IMR-90 (cell line): ENCODE data around the gene CFAP299. TPM values are rescaled to one million over a fixed set of nuclear protein-coding genes. Genes with fewer than 3 reads are reported as not detected.

Experiments
- ATAC-seq: fragments of 200-7000 bp; cut with Tn5 transposase; 2 replicates; pipeline ENCODE4 v1.9.1; 2020; ENCODE audit warnings: low read depth, mild to moderate bottlenecking, moderate library complexity
- BruUV-seq: library from RNA; stranded (reverse); fragments of 400-500 nt; replicated peaks from 2 replicates; lab custom pipeline; 2021; lab: Mats Ljungman, UMichigan
- CTCF ChIA-PET: fragments of 300-600 bp; formaldehyde crosslinking; extraction: SDS; loops from one replicate; lab custom pipeline; 2021; ENCODE audit warnings: antibody characterized with exemption; lab: Yijun Ruan, JAX
- POLR2A ChIA-PET: fragments of 300-600 bp; sonication (Branson Sonifier 250); formaldehyde crosslinking; loops from one replicate; lab custom pipeline; 2022; ENCODE audit warnings: antibody characterized with exemption; ENCODE audit not compliant: unreplicated experiment; lab: Charles Lee
- DNase-seq: peaks from one replicate; pipeline ENCODE4 v3.0.0; 2013
- H2AFZ ChIP-seq: replicated peaks from 2 replicates; pipeline ENCODE3; 2013; ENCODE audit warnings: low read length, mild to moderate bottlenecking; ENCODE audit not compliant: poor library complexity
- H2AK5ac ChIP-seq: 2 replicates; pipeline ENCODE4 v1.6.1; 2013; ENCODE audit warnings: low read depth, low read length, inconsistent platforms
- H2AK9ac ChIP-seq: replicated peaks from 2 replicates; pipeline ENCODE3; 2013; ENCODE audit warnings: mild to moderate bottlenecking, low read depth, low read length, moderate library complexity; ENCODE audit not compliant: poor library complexity
- H2BK120ac ChIP-seq: 2 replicates; pipeline ENCODE4 v1.6.1; 2013; ENCODE audit warnings: low read depth, low read length, inconsistent platforms
- H2BK15ac ChIP-seq: 3 replicates; pipeline ENCODE4 v1.6.1; 2013; ENCODE audit warnings: low read depth, low read length, inconsistent platforms
- H2BK20ac ChIP-seq: 2 replicates; pipeline ENCODE4 v1.6.1; 2013; ENCODE audit warnings: low read depth, mild to moderate bottlenecking, inconsistent platforms, low read length, moderate library complexity
- H2BK5ac ChIP-seq: 2 replicates; pipeline ENCODE4 v1.6.1; 2013; ENCODE audit warnings: mild to moderate bottlenecking, low read depth, low read length, inconsistent platforms; ENCODE audit not compliant: poor library complexity, severe bottlenecking
- H3K14ac ChIP-seq: replicated peaks from 2 replicates; pipeline ENCODE4 v1.6.1; 2013; ENCODE audit warnings: low read depth, low read length, inconsistent platforms
- H3K18ac ChIP-seq: 2 replicates; pipeline ENCODE4 v1.6.1; 2013; ENCODE audit warnings: low read depth, low read length, control low read depth
- H3K23ac ChIP-seq: 2 replicates; pipeline ENCODE4 v1.6.1; 2013; ENCODE audit warnings: low read depth, low read length, inconsistent platforms
- H3K27ac ChIP-seq: 2 replicates; pipeline ENCODE4 v1.5.1; 2013; ENCODE audit warnings: mild to moderate bottlenecking, control low read depth, low read length; ENCODE audit not compliant: insufficient read depth
- H3K27me3 ChIP-seq: 2 replicates; pipeline ENCODE4 v1.6.1; 2013; ENCODE audit warnings: low read length; ENCODE audit not compliant: control insufficient read depth, insufficient read depth
- H3K36me3 ChIP-seq: 2 replicates; pipeline ENCODE4 v1.6.1; 2013; ENCODE audit warnings: low read length, mixed read lengths; ENCODE audit not compliant: control insufficient read depth, insufficient read depth
- H3K4ac ChIP-seq: 2 replicates; pipeline ENCODE4 v1.6.1; 2013; ENCODE audit warnings: low read depth, low read length, inconsistent platforms
- H3K4me1 ChIP-seq: 2 replicates; pipeline ENCODE4 v1.6.1; 2013; ENCODE audit warnings: low read length, mixed read lengths; ENCODE audit not compliant: control insufficient read depth, insufficient read depth
- H3K4me2 ChIP-seq: 2 replicates; pipeline ENCODE4 v1.6.1; 2013; ENCODE audit warnings: low read depth, mild to moderate bottlenecking, control low read depth, low read length, moderate library complexity
- H3K4me3 ChIP-seq: 2 replicates; pipeline ENCODE4 v1.5.1; 2013; ENCODE audit warnings: low read depth, mild to moderate bottlenecking, control low read depth, low read length, moderate library complexity; ENCODE audit not compliant: insufficient read depth
- H3K56ac ChIP-seq: 2 replicates; pipeline ENCODE4 v1.6.1; 2013; ENCODE audit warnings: low read length, inconsistent platforms; ENCODE audit not compliant: insufficient read depth; ENCODE audit errors: extremely low read depth
- H3K79me1 ChIP-seq, 2 experiments: 2 replicates each; pipeline ENCODE4 v1.6.1; 2013; ENCODE audit warnings: low read length in 2 of 2, inconsistent platforms in 1 of 2, low read depth in 1 of 2
- H3K9ac ChIP-seq: 2 replicates; pipeline ENCODE4 v1.6.1; 2013; ENCODE audit warnings: low read depth, low read length, control low read depth
- H3K9me1 ChIP-seq: 2 replicates; pipeline ENCODE4 v1.6.1; 2013; ENCODE audit warnings: low read length, inconsistent platforms; ENCODE audit not compliant: insufficient read depth
- H3K9me3 ChIP-seq: 2 replicates; pipeline ENCODE4 v1.6.1; 2013; ENCODE audit warnings: low read length; ENCODE audit not compliant: control insufficient read depth, insufficient read depth
- H4K20me1 ChIP-seq: 2 replicates; pipeline ENCODE4 v1.6.1; 2013; ENCODE audit warnings: low read length, inconsistent platforms; ENCODE audit not compliant: insufficient read depth
- H4K5ac ChIP-seq: 2 replicates; pipeline ENCODE4 v1.6.1; 2013; ENCODE audit warnings: mild to moderate bottlenecking, low read depth, low read length, control low read depth
- H4K8ac ChIP-seq, 2 experiments: 2 replicates each; pipeline ENCODE4 v1.6.1; 2013; ENCODE audit warnings: low read depth in 2 of 2, low read length in 2 of 2, control low read depth in 1 of 2, inconsistent platforms in 1 of 2
- H4K91ac ChIP-seq: 2 replicates; pipeline ENCODE4 v1.6.1; 2013; ENCODE audit warnings: low read depth, low read length, inconsistent platforms; ENCODE audit not compliant: insufficient read depth
- BHLHE40 ChIP-seq: fragments of 150-350 bp; IDR thresholded peaks from 2 replicates; pipeline ENCODE4 v1.6.1; 2016; ENCODE audit warnings: mild to moderate bottlenecking, low read depth, low read length
- CEBPB ChIP-seq: IDR thresholded peaks from 2 replicates; pipeline ENCODE4 v1.6.1; 2012; ENCODE audit warnings: low read depth, low read length, improper control_type of control experiment
- CHD1 ChIP-seq: IDR thresholded peaks from 2 replicates; pipeline ENCODE4 v1.6.1; 2012; ENCODE audit warnings: low read depth, low read length, improper control_type of control experiment
- FOS ChIP-seq: fragments of 150-350 bp; IDR thresholded peaks from 2 replicates; pipeline ENCODE4 v1.6.1; 2016; ENCODE audit warnings: low read depth, low read length
- MAFK ChIP-seq: IDR thresholded peaks from 2 replicates; pipeline ENCODE4 v1.6.1; 2012; ENCODE audit warnings: low read depth, low read length, improper control_type of control experiment
- MAZ ChIP-seq: IDR thresholded peaks from 2 replicates; pipeline ENCODE4 v1.6.1; 2012; ENCODE audit warnings: low read depth, mild to moderate bottlenecking, low read length, improper control_type of control experiment, moderate library complexity, borderline replicate concordance
- MXI1 ChIP-seq: IDR thresholded peaks from 2 replicates; pipeline ENCODE4 v1.6.1; 2012; ENCODE audit warnings: low read depth, mild to moderate bottlenecking, low read length, moderate library complexity, borderline replicate concordance
- NFE2L2 ChIP-seq: fragments of 150-350 bp; IDR thresholded peaks from 2 replicates; pipeline ENCODE4 v1.6.1; 2016; ENCODE audit warnings: low read depth, mild to moderate bottlenecking, low read length
- POLR2A ChIP-seq: IDR thresholded peaks from 2 replicates; pipeline ENCODE4 v1.6.1; 2012; ENCODE audit warnings: mild to moderate bottlenecking, low read depth, low read length
- RAD21 ChIP-seq: IDR thresholded peaks from 2 replicates; pipeline ENCODE4 v1.6.1; 2012; ENCODE audit warnings: low read length, improper control_type of control experiment
- RCOR1 ChIP-seq: IDR thresholded peaks from 2 replicates; pipeline ENCODE4 v1.6.1; 2012; ENCODE audit warnings: mild to moderate bottlenecking, low read length, improper control_type of control experiment; ENCODE audit not compliant: insufficient replicate concordance
- RFX5 ChIP-seq: IDR thresholded peaks from 2 replicates; pipeline ENCODE4 v1.8.0; 2012; ENCODE audit warnings: low read depth, mild to moderate bottlenecking, low read length, moderate library complexity
- SMC3 ChIP-seq: fragments of 150-350 bp; IDR thresholded peaks from 2 replicates; pipeline ENCODE4 v1.6.1; 2016; ENCODE audit warnings: low read depth, mild to moderate bottlenecking, antibody characterized with exemption, low read length, moderate library complexity
- WGBS, 2 experiments: methylation state at CpG; one replicate each; pipeline versions ENCODE4 v1.1.5 to v1.1.7; 2013; ENCODE audit warnings: missing lambda C conversion rate in 2 of 2; ENCODE audit not compliant: insufficient read length in 1 of 2; ENCODE audit errors: extremely low coverage in 2 of 2; 5-methylcytosine and 5-hydroxymethylcytosine counted together
- dilution Hi-C: fragments of 300-500 bp; cut with HindIII; formaldehyde crosslinking; loops from one replicate; pipeline ENCODE4 v1.14.3; 2018; ENCODE audit warnings: low sequenced_read_pairs; ENCODE audit not compliant: unreplicated experiment
- in situ Hi-C: fragments of 300-500 bp; cut with MboI; formaldehyde crosslinking; loops from 3 replicates; pipeline ENCODE4 v1.14.3; 2019; ENCODE audit warnings: low sequenced_read_pairs, inconsistent platforms, mixed read lengths
- intact Hi-C: fragments of 100-400 bp; cut with micrococcal nuclease; formaldehyde crosslinking; loops from 2 replicates; pipeline ENCODE4 v1.10.0; 2022
- polyA plus RNA-seq, 3 experiments: library from polyadenylated mRNA; depleted of rRNA; stranded (reverse); fragments of >200 nt; gene quantifications; 2 replicates each; pipeline ENCODE4 v1.2.3, GENCODE V29; 2012; ENCODE audit warnings: low replicate concordance in 1 of 3
- total RNA-seq: library from RNA; depleted of rRNA; stranded (reverse); fragments of >200 nt; gene quantifications from 2 replicates; pipeline ENCODE4 v1.2.3, GENCODE V29; 2012
- TF ChIP-seq, protein P1 (sequence below): fragments of 150-350 bp; IDR thresholded peaks from 2 replicates; pipeline ENCODE4 v1.6.1; 2017; ENCODE audit warnings: mild to moderate bottlenecking, antibody characterized with exemption, low read length, low read depth
- TF ChIP-seq, protein P2 (sequence below): fragments of 150-350 bp; IDR thresholded peaks from 2 replicates; pipeline ENCODE4 v1.6.1; 2016; ENCODE audit warnings: low read depth, mild to moderate bottlenecking, low read length, moderate library complexity, borderline replicate concordance
- TF ChIP-seq, protein P3 (sequence below): conservative IDR thresholded peaks from 2 replicates; pipeline ENCODE4 v1.5.1; 2012; ENCODE audit warnings: mild to moderate bottlenecking, low read depth, low read length, improper control_type of control experiment

Gene CFAP299
- total and polyA plus RNA-seq, 2 of the 4 experiments (the other 2 are of a cell fraction): 1.0 to 1.1 TPM

DNA sequence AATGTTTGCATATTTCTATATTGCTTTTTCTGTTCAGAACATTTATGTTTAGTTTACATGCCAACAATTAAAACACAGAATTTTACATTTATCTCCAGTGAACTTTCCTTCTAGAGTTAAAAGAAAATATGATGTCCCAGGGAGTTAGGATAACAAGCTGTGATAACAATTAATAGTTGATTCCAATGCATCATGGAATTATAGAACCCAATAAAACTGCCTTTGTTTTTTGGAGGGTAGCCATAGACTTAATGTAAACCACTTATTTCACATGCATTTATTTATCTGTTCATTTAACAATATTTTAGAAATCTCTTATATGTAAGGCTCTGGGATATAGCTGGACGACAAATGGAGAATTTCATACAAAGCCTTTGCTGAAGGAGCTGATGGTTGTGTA lies 180.0 kb downstream of the CFAP299 start:
- BruUV-seq: no TSS peak
- ATAC-seq (no peak), DNase-seq (no peak)
- CTCF ChIA-PET: no interaction called here
- Histone ChIP-seq H2AFZ (no peak overlapping the region), H3K27ac (no peak overlapping the region), H3K14ac (no peak overlapping the region), H3K9me1 (no peaks in the 10 kb centered on the region), H4K91ac (no peak overlapping the region), H3K27me3 (no peaks in the 10 kb centered on the region), H3K4ac (no peak overlapping the region), H2BK5ac (no peak overlapping the region), H3K79me1 (no peaks in the 10 kb centered on the region), H4K8ac (no peak overlapping the region), H4K5ac (no peak overlapping the region), H2AK5ac (no peak overlapping the region), H3K4me1 (no peaks in the 10 kb centered on the region), H3K56ac (no peak overlapping the region), H2BK20ac (no peak overlapping the region), H3K4me3 (no peak overlapping the region), H2BK120ac (no peak overlapping the region), H3K4me2 (no peak overlapping the region), H2AK9ac (no peak overlapping the region), H3K36me3 (no peaks in the 10 kb centered on the region), H3K9me3 (no peaks in the 10 kb centered on the region), H2BK15ac (no peak overlapping the region), H3K18ac (no peak overlapping the region), H4K20me1 (no peaks in the 10 kb centered on the region), H3K23ac (no peak overlapping the region), H3K9ac (no peak overlapping the region)
- no CpG with 5 or more reads among the region's 1 CpG for WGBS, 2 experiments
- in situ Hi-C loops (no loop called here), intact Hi-C loops (no loop called here), dilution Hi-C loops (no loop called here)
- POLR2A ChIA-PET: no interaction called here
- TF ChIP-seq RFX5 (no peak), BHLHE40 (no peak), MAFK (no peak), RCOR1 (no peak), MAZ (no peak), CEBPB (no peak), RAD21 (no peak), CHD1 (no peak), SMC3 (no peak), NFE2L2 (no peak), FOS (no peak), MXI1 (no peak), POLR2A (no peak)
- TF ChIP-seq, protein P1, sequence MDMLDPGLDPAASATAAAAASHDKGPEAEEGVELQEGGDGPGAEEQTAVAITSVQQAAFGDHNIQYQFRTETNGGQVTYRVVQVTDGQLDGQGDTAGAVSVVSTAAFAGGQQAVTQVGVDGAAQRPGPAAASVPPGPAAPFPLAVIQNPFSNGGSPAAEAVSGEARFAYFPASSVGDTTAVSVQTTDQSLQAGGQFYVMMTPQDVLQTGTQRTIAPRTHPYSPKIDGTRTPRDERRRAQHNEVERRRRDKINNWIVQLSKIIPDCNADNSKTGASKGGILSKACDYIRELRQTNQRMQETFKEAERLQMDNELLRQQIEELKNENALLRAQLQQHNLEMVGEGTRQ: no peak
- TF ChIP-seq, protein P2, sequence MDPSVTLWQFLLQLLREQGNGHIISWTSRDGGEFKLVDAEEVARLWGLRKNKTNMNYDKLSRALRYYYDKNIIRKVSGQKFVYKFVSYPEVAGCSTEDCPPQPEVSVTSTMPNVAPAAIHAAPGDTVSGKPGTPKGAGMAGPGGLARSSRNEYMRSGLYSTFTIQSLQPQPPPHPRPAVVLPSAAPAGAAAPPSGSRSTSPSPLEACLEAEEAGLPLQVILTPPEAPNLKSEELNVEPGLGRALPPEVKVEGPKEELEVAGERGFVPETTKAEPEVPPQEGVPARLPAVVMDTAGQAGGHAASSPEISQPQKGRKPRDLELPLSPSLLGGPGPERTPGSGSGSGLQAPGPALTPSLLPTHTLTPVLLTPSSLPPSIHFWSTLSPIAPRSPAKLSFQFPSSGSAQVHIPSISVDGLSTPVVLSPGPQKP: no peak
- TF ChIP-seq, protein P3, sequence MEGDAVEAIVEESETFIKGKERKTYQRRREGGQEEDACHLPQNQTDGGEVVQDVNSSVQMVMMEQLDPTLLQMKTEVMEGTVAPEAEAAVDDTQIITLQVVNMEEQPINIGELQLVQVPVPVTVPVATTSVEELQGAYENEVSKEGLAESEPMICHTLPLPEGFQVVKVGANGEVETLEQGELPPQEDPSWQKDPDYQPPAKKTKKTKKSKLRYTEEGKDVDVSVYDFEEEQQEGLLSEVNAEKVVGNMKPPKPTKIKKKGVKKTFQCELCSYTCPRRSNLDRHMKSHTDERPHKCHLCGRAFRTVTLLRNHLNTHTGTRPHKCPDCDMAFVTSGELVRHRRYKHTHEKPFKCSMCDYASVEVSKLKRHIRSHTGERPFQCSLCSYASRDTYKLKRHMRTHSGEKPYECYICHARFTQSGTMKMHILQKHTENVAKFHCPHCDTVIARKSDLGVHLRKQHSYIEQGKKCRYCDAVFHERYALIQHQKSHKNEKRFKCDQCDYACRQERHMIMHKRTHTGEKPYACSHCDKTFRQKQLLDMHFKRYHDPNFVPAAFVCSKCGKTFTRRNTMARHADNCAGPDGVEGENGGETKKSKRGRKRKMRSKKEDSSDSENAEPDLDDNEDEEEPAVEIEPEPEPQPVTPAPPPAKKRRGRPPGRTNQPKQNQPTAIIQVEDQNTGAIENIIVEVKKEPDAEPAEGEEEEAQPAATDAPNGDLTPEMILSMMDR: no peak
